Measurements from ENCODE around the gene OR8K5.

- no peak for TF ChIP-seq POLR2A (IDR thresholded peaks at IDR 0.05; ENCODE audit: low read depth)
- TF ChIP-seq CTCF (IDR thresholded peaks at IDR 0.05), result no peak
Observed at GRCh38 chr11:56197367-56197766, 37.2 kb upstream of the OR8K5 start.

All from esophagus muscularis mucosa (tissue), 3 donors.